ENCODE measurements around the gene RPTOR. TPM values are rescaled to one million over a fixed set of nuclear protein-coding genes. Genes with fewer than 3 reads are reported as not detected.
A peak's percentile ranks its signal among the peaks of the same experiment; 100 is the strongest.

RPTOR gene
- total RNA-seq, 6 experiments from 2014 or later = 34.4 to 39.2 (median 35.5) TPM

- no peak for TF ChIP-seq CTCF (IDR thresholded peaks at IDR 0.05)
- Mint-ChIP-seq H3K36me3 (ENCODE audit: low read depth) (peaks cover 34% of the 10 kb centered on the region), H3K4me3 (no peak overlapping the region), H3K27ac (no peak overlapping the region), H3K4me1 (ENCODE audit: low read depth) (peaks cover 43% of the 10 kb centered on the region), H3K27me3 (ENCODE audit: insufficient read depth) (peaks cover 2% of the 10 kb centered on the region), H3K9me3 (no peaks in the 10 kb centered on the region)
- no peak for DNase-seq
Measured at GRCh38 chr17:80753685-80754345, 209.2 kb downstream of the RPTOR start.

- H3K9me3 Mint-ChIP-seq = no peaks in the 10 kb centered on the region
- TF ChIP-seq CTCF (IDR thresholded peaks at IDR 0.05) = no peak
- H3K4me1 Mint-ChIP-seq (ENCODE audit: low read depth) = peaks cover 54% of the 10 kb centered on the region
- H3K27ac Mint-ChIP-seq = no peak overlapping the region
- DNase-seq = no peak
- H3K36me3 Mint-ChIP-seq (ENCODE audit: low read depth) = peaks cover 34% of the 10 kb centered on the region
- H3K4me3 Mint-ChIP-seq = no peak overlapping the region
- H3K27me3 Mint-ChIP-seq (ENCODE audit: insufficient read depth) = peaks cover 2% of the 10 kb centered on the region
Measured at GRCh38 chr17:80754846-80755245, 210.2 kb downstream of the RPTOR start.

GRCh38 chr17:80755650-80756405 lies 211.2 kb downstream of the RPTOR start:
- no peaks in the 10 kb centered on the region for H3K9me3 Mint-ChIP-seq
- peaks cover 54% of the 10 kb centered on the region for H3K4me1 Mint-ChIP-seq (ENCODE audit: low read depth)
- no peak for DNase-seq
- H3K36me3 Mint-ChIP-seq (ENCODE audit: low read depth) = peaks cover 34% of the 10 kb centered on the region
- H3K4me3 Mint-ChIP-seq = no peak overlapping the region
- peaks cover 2% of the 10 kb centered on the region for H3K27me3 Mint-ChIP-seq (ENCODE audit: insufficient read depth)
- no peak overlapping the region for H3K27ac Mint-ChIP-seq
- peak; percentile 63 for TF ChIP-seq CTCF (IDR thresholded peaks at IDR 0.05)

GRCh38 chr17:80758481-80759376 lies 214.1 kb downstream of the RPTOR start:
- no peaks in the 10 kb centered on the region for H3K9me3 Mint-ChIP-seq
- H3K36me3 Mint-ChIP-seq (ENCODE audit: low read depth) = peaks cover 44% of the 10 kb centered on the region
- peaks cover 50% of the 10 kb centered on the region for H3K4me1 Mint-ChIP-seq (ENCODE audit: low read depth)
- H3K27me3 Mint-ChIP-seq (ENCODE audit: insufficient read depth) = peaks cover 2% of the 10 kb centered on the region; the same call in 1 of the 2 replicates
- DNase-seq = no peak
- TF ChIP-seq CTCF (IDR thresholded peaks at IDR 0.05) = no peak
- no peak overlapping the region for H3K4me3 Mint-ChIP-seq
- peak overlapping the region; percentile 24; the same call in 1 of the 2 replicates for H3K27ac Mint-ChIP-seq

GRCh38 chr17:80759377-80759673 lies 214.7 kb downstream of the RPTOR start:
- Mint-ChIP-seq H3K9me3 (no peaks in the 10 kb centered on the region), H3K4me1 (ENCODE audit: low read depth) (peaks cover 47% of the 10 kb centered on the region), H3K36me3 (ENCODE audit: low read depth) (peaks cover 38% of the 10 kb centered on the region), H3K27ac (peak overlapping the region; percentile 24; the same call in 1 of the 2 replicates), H3K27me3 (ENCODE audit: insufficient read depth) (peaks cover 2% of the 10 kb centered on the region; the same call in 1 of the 2 replicates), H3K4me3 (no peak overlapping the region)
- DNase-seq = no peak
- TF ChIP-seq CTCF (IDR thresholded peaks at IDR 0.05) = no peak

Measured in HFFc6 (cell line).